HG02870 (cell line): Measurements from ENCODE around the gene NDNF.

ENCODE experiments used
- ATAC-seq: cut with Tn5 transposase; IDR thresholded peaks from one replicate; pipeline ENCODE4 v1.9.1; 2021; ENCODE audit warnings: mild to moderate bottlenecking, moderate library complexity; ENCODE audit not compliant: unreplicated experiment

Gene NDNF

GRCh38 chr4:121016611-121017010 is 55.7 kb downstream of the NDNF start:
- ATAC-seq, result no peak

GRCh38 chr4:121015421-121015820 is 56.9 kb downstream of the NDNF start:
- no peak for ATAC-seq

GRCh38 chr4:121014544-121014943 is 57.8 kb downstream of the NDNF start:
- no peak for ATAC-seq

GRCh38 chr4:121011780-121012340 is 60.5 kb downstream of the NDNF start:
- ATAC-seq, result no peak

- ATAC-seq, result no peak
These were observed 61.2 kb downstream of the NDNF start for GRCh38 chr4:121011138-121011537.

GRCh38 chr4:121009578-121010478 is 62.5 kb downstream of the NDNF start:
- no peak for ATAC-seq

- no peak for ATAC-seq
These were observed 64.7 kb downstream of the NDNF start for GRCh38 chr4:121007660-121008059.

GRCh38 chr4:121003863-121004262 is 68.5 kb downstream of the NDNF start:
- ATAC-seq, result no peak

GRCh38 chr4:120995266-120996010 is 76.9 kb downstream of the NDNF start:
- no peak for ATAC-seq

GRCh38 chr4:120994521-120994920 is 77.8 kb downstream of the NDNF start:
- ATAC-seq, result no peak

- no peak for ATAC-seq
These were observed 80.5 kb downstream of the NDNF start for GRCh38 chr4:120991885-120992284.

- ATAC-seq, result no peak
These were observed 82.1 kb downstream of the NDNF start for GRCh38 chr4:120990246-120990645.
